Stimulated activated CD8-positive, alpha-beta memory T cell treated with anti-CD3 and anti-CD28 coated beads, Interleukin-12 subunit alpha, Interleukin-12 subunit beta, amount 100 ng/mL, for 24 hours (primary cell): ENCODE results near the gene MYCBPAP.
A peak's percentile ranks its signal among the peaks of the same experiment; 100 is the strongest.

Experiments
- DNase-seq: peaks from one replicate; pipeline ENCODE4 v3.0.0-alpha.2; 2020; ENCODE audit errors: extremely low read depth

MYCBPAP gene

DNA sequence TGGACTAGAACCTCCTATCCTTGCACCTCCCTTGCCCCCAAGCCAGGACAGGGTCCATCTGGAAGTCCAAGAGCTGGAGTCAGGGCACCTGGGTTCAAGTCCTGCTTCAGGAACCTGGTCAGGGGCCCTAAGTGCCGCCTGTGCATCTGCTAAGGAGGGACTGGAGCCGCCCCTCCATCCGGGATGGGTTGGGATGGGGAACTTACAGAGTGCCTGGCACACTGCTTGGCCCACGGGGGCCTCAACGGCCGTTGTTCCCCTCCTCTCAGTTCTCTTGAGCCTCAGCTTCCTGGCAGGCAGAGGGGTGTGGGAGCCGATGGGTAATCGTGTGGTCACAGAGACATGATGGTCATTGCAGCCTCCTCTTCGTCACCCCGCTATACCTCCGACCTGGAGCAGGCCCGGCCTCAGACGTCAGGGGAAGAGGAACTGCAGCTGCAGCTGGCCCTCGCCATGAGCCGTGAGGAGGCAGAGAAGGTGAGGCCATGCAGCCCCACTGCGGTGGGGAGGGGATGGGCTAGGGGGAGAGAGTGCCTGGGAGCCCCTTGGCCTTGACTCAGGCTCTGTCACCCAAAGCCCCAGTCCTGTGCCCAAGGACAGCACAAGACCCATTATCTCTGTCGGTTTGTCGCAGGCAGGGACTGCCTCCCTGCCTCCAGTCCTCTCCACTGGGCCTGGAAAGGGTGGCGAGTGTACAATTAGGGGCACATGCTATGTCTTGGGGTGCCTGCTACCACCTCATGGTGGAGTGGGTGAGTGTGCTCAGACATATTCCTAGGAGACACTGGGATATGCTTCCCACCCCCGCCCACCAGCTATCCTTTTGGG is 29.7 kb downstream of the MYCBPAP start:
- DNase-seq = no peak

GRCh38 chr17:50538549-50539410 is 30.5 kb downstream of the MYCBPAP start:
- DNase-seq = no peak

DNA sequence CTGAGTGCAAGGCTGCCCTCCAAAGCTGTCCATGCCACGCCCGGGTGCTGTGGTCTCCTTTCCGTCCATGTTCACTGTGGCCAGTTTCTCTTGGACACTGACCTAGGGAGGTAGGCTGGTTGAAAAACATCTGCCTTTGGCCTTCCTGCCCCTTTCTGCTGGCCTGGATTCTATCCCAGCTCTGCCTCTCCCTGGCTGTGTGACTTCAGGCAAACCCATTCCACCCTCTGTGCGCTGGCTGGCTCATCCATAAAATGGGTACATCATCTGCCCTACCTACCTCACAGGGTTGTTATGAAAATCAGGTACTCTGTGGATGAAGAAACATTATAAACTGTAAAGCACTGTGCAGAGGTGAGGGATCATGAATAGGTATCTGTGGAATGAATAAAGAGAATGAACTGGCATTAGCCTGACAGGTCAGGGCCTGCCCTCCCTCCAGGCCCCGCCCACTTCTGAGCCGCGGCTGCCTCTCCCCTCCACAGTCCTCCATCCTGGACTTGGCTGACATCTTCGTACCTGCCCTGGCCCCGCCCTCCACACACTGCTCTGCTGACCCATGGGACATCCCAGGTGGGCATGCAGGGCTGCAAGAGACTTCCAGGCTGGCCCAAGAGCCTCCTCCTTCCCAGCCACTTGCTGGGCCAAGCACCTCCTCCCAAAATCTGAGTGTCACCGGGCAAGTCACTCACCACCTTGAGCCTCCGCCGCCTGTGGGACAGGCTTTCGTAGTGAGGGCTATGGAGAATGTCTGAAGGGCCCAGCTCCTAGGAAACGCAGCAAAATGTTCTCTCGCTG is 31.7 kb downstream of the MYCBPAP start:
- DNase-seq = no peak

DNA sequence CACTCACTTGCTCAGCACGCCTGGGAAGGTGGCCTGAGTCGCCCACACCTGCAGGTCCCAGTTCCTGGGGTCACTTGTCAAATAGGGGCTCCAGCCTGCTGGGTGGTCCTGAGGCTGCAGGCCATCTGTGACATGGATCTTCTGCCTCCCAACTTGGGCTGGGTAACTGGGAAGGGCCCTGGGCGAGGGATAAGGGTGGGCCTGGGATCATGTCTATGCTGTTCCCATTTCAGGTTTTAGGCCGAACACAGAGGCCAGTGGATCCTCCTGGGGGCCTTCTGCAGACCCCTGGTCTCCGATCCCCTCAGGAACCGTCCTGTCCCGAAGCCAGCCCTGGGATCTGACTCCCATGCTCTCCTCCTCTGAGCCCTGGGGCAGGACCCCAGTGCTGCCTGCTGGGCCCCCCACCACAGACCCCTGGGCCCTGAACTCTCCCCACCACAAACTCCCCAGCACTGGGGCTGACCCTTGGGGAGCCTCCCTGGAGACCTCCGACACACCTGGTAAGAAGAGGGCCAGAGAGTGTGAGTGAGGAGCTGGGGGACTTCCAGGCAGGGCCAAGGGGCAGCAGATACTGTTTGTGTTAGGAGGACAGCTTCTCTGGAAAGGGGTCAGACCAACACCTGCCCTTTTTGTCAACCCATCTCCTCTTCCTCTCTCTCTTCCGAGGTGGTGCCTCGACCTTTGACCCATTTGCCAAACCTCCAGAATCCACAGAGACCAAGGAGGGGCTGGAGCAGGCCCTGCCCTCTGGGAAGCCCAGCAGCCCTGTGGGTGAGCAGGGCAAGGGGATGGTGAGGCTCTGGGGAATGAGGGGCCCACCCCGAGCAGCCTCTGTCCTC is 32.5 kb downstream of the MYCBPAP start:
- no peak for DNase-seq

DNA sequence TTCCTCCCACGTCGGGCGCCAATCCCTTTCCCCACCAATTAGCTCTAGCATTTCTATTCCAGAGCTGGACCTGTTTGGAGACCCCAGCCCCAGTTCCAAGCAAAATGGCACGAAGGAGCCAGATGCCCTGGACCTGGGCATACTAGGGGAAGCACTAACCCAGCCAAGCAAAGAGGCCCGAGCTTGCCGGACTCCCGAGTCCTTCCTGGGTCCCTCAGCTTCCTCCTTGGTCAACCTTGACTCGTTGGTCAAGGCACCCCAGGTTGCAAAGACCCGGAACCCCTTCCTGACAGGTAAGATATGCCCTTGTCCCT is 33.1 kb downstream of the MYCBPAP start:
- no peak for DNase-seq

- peak; percentile 56 for DNase-seq
Observed at GRCh38 chr17:50541716-50542688, 33.8 kb downstream of the MYCBPAP start.

DNA sequence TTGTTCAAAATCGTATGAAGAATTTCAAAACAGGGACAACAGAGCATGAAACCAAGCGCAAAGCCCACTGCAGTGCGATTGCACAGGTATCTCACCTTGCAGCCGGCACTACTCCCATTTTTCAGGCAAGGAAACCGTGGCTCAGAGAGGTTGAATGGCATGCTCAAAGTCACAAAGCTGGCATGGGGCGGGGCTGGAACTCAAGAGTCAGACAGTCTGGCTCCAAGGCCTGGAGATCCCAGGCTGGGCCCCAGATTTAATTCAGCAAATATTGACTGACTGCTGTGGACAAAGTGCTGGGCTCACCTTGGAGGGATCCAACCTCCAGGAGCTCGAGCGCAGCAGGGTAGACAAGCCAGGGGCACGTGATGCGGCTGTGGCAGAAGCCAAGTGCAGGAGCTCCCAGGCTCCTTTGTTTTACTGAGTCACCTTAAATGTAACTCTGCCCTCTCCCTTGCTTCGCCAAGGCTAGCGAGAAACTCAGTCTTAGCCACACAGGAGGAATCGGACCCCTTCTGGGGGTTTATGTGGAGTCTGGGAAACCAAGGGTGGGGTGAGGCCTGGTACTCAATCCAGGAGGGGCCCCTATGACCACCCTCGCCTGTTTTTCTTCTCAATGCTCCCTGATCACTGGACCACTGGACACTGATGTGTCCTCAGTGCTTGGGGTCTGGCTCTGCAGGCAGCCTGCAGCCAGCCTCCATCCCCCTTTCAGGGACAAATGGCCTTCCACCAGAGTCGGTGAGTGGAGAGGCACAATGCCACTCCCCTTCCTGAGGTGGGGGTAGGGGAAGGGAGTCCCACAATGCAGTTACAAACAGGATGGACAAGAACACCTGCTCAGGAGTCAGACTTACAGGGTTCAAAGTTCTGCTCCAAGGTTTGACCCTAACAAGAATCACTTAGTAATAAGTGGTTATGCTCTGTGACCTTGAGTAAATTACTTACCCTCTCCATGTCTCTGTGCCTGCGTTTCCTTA is 34.8 kb downstream of the MYCBPAP start:
- DNase-seq = no peak

DNA sequence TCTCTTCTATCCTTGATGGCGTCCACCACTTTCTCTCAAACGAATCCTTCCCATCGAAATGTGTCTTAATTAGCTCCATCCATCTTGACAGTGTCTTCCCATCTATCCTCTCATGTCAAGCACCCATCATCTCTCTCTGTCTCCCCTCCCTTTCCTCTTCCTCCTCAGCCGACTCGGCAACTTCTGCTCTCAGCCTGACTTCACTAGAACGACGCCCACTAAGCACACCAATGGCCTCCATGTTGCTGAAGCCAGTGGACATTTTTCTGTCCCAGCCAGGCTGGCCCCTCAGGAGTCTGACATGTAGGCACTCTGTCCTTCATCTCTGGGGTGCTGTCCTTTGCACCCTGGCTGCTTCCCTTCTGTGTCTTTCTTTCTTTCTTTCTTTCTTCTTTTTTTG is 36.3 kb downstream of the MYCBPAP start:
- no peak for DNase-seq

DNA sequence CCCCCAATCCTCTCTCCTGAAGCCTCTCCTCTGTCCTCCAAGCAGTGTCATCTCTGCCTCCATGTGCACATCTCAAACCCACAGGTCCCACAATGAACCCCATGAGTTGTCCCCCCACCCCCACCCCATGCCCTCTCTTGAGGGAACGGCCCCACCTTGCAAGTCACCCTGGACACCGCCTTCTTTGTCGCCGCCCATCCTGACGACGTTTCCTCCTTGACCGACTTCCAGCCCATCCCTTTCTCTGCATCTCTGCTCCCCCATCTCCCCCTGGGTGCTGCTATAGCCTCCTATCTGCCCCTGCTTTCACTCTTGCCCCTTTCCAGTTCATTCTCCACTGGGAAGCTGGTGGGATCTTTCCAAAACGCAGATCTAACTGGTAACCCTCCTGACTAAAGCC is 37.1 kb downstream of the MYCBPAP start:
- no peak for DNase-seq

DNA sequence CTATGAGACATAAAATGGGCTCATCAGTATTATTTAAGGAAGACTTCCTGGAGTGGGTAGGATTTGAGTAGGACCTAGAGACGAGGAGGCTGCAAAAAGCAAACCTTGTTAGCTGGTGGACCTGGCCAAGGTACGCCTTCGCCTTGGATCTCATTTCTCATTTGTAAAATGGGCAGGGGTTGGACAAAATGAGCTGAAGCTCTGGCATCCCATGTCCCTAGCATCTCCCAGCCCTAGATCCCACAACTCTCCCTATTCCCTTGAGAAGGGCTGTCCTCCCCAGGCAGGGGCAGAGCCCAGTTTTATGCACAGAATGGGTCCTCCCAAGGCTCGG is 38.4 kb downstream of the MYCBPAP start:
- no peak for DNase-seq

DNA sequence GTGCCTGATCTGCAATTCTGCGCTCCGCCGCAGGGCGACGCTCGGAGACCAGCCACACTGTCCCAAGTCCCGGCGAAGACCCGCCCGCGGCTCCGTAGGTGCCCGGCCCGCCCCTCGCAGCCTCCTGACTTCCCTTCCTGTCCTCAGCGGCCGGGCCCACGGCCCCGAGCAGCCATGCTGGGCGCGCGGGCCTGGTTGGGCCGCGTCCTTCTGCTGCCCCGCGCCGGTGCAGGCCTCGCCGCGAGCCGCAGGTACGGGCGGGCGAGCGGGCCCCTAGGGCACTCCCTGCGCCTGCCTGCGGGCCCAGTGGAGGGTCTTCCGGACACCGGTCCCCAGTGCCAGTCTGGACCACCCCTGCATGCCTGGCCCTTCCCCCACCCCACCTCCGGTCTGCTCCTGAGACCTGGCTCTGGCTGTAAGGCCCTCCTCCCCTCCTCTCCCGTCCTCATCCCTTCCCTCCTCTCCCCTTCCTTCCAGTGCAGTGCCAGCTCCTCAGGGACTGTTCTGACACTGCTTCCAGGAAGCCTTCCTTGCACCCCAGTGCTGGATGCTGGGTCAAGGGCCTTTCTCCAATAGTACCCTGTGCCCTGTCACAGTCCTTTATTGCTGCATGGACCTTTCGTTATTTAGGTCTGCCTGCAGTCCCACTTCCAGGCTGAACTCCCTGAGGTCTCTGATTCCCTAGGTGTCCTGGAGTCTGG is 38.9 kb downstream of the MYCBPAP start, which contains the start of gene SPATA20:
SPATA20 (plus strand) TSS at position 140 of the 701 bp plus-strand sequence; CDS start at position 175, 35 bp downstream.
- DNase-seq = peak; percentile 53

- DNase-seq = no peak
Observed at GRCh38 chr17:50547736-50548083, 39.5 kb downstream of the MYCBPAP start.

DNA sequence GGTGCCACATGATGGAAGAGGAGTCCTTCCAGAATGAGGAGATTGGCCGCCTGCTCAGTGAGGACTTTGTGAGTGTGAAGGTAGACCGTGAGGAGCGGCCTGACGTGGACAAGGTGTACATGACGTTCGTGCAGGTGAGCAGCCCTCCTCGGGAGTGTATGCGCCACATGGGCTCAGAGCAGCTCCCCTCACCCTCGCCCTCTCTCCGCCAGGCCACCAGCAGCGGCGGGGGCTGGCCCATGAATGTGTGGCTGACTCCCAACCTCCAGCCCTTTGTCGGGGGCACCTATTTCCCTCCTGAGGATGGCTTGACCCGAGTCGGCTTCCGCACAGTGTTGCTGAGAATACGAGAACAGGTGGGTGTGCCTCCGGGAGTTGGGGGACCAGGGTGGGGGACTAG is 40.6 kb downstream of the MYCBPAP start:
- DNase-seq = no peak

DNA sequence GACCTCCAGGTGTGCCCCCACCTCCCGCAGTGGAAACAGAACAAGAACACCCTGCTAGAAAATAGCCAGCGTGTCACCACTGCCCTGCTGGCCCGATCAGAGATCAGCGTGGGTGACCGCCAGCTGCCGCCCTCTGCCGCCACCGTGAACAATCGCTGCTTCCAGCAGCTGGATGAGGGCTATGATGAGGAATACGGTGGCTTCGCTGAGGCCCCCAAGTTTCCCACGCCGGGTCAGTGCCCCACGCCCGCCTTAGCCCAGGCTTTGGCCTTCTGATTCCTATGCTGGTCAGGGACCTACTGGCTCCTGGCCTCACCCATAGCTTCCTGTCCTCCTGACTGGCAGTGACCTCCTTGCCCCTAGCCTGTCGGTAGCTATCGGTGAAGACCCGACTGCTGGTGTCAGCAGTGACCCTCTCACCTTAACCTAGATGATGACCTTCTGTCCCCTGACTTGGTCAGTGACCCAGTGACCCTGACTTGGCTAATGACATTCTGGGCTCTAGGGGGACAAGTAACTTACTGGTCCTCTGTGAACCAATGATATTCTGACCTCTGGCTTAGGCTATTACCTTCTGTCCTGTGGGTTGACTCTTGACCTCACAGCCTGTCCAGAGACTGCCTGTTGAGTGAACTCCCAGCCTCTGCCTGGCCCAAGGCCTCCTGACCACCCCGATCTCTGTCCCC is 41.2 kb downstream of the MYCBPAP start:
- no peak for DNase-seq

DNA sequence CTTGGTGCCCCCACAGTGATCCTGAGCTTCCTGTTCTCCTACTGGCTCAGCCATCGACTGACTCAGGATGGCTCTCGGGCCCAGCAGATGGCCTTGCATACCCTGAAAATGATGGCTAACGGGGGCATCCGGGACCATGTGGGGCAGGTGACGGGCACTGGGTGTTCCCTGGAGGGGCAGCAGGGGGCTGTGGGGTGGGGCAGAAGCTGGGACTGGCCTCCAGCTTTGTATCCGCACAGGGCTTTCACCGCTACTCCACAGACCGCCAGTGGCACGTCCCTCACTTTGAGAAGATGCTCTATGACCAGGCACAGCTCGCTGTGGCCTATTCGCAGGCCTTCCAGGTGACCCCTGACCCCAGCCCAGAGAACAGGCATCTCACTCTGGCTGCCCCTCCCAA is 41.7 kb downstream of the MYCBPAP start:
- DNase-seq = no peak

- DNase-seq = no peak
Observed at GRCh38 chr17:50550661-50551432, 42.6 kb downstream of the MYCBPAP start.

GRCh38 chr17:50551433-50551815 is 43.2 kb downstream of the MYCBPAP start:
- no peak for DNase-seq
